RCC 7860 (cell line): ENCODE results near the gene CEMIP2.
A peak's percentile ranks its signal among the peaks of the same experiment; 100 is the strongest.

Experiments
- DNase-seq: peaks from one replicate; pipeline ENCODE4 v3.0.0-alpha.2; 2015; ENCODE audit warnings: low spot score
- FAIRE-seq: peaks from 2 replicates; lab custom pipeline; 2012; peaks lifted over from hg19 to GRCh38; lab: Jason Lieb, UNC

CEMIP2 gene

GRCh38 chr9:71778085-71778484 is 9.8 kb upstream of the CEMIP2 start:
- FAIRE-seq = no peak
- DNase-seq = no peak

DNA sequence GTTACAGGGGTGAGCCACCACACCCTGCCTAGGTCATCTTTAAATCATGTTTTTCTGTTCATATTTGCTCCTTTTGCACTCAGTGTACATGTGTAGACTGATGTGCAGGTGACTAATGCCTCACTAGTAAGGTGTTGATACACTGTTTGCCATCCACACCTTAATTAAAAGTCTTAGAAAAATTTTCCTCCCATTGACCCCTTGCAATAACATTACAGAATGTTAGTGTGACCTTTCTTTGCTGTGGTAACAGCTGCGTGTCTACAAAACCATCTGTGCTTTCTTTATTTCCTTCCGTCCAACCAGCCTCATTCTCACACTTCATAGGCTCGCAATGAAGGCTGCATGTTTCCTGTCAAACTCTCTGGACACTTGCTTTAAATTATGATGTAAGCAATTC is 6.6 kb upstream of the CEMIP2 start:
- no peak for FAIRE-seq
- DNase-seq = no peak

GRCh38 chr9:71772726-71773125 is 4.4 kb upstream of the CEMIP2 start:
- FAIRE-seq (no peak), DNase-seq (no peak)

GRCh38 chr9:71770170-71770569 is 1.9 kb upstream of the CEMIP2 start:
- FAIRE-seq (no peak), DNase-seq (no peak)

- DNase-seq (peak; percentile 39), FAIRE-seq (no peak)
These were observed 1.2 kb upstream of the CEMIP2 start for GRCh38 chr9:71769175-71770161.

- DNase-seq = no peak
- FAIRE-seq = no peak
These were observed 464 bp downstream of the CEMIP2 start for GRCh38 chr9:71767776-71768321.

GRCh38 chr9:71767163-71767775 is 1.0 kb downstream of the CEMIP2 start:
- FAIRE-seq = no peak
- DNase-seq = peak; percentile 6

- FAIRE-seq (peak; percentile 66), DNase-seq (peak; percentile 44)
These were observed 1.6 kb downstream of the CEMIP2 start for GRCh38 chr9:71766663-71767062.

DNA sequence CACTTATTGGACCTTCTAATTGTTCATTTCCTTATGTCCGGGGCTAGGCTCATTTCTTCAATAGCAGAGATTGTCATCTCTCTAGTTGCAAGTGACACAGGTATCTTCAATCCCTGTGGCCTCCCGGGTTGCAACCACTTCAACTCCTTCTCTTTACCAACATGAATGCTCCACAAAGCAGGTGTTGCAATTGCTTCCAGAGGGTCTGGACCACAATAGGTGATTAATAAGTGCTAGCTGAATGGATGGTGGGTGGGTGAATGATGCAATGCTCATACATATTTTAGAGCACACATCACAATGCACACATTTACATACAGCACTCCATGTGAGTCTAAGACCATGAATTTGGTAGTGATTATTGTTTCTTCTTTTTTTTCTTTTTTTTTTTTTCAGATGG is 2.6 kb downstream of the CEMIP2 start:
- FAIRE-seq (no peak), DNase-seq (no peak)

DNA sequence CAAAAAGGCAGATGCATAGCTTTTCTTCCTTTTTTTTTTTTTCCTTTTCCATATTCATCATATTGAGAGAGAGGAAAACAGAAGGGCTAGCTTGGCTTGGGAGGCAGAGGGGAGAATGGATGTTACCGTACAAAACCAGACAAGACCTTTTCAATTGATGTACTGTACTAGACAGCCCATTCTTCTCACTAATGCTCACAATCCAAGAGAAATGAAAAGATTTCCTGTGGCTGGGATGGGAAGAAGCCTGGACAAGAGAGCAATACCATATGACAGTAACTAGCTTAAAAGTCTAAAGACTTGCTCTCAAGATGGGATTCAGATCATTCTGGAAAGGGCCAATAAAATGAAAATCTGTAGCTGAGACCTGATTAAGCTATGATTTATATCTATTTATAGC is 3.4 kb downstream of the CEMIP2 start:
- DNase-seq = no peak
- no peak for FAIRE-seq

DNA sequence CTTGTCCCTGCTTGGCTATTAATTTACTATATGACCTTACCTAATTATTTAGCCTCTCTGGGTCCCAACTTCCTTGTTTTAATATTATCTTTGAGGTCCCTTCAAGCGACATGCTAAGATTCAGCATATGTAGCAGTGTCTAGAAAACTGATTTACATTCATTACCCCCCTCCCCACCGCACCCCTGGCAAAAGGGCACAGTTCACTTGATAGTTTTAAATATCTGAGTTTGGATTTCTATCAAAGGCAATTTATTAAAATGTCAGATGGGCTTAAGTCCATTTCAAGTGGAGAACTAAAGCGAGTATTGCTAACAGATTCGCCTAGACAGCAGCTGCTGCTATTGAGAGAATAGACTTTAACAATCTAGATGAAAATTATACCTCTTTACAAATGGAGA is 3.9 kb downstream of the CEMIP2 start:
- DNase-seq = no peak
- no peak for FAIRE-seq

GRCh38 chr9:71763832-71764231 is 4.5 kb downstream of the CEMIP2 start:
- DNase-seq (peak; percentile 14), FAIRE-seq (no peak)

DNA sequence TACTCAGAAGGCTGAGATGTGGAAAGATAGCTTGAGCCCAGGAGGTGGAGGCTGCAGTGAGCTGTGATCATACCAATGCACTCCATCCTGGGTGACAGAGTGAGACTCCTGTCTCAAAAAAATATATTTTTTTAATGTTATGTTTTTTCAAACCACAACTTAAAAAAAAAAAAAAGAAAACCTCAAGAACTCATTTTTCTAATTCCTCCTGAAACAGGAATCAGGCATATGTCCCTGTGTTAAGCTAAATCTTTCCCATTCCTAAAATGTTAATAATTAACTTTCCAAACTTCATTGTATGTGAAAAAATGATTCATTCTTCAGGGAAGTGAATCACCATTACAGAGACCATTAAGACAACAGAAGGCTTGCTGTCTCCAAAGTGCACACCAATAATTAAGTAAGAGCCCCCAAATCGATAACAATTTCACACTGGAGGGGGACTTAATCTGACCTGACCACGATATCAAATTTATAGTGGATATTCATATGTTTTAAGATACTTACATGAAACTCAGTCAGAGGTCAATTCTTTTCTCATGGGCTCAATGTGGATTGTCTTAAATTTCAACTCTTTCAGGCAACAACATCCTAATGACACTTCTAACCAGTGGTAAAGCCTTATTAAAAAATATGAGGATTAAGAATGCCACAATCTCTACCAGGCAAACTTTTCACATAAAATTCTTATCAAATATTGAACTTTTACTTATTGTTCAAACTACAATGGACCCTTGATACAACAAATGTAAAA is 5.2 kb downstream of the CEMIP2 start:
- peak; percentile 99 for FAIRE-seq
- peak; percentile 93 for DNase-seq

DNA sequence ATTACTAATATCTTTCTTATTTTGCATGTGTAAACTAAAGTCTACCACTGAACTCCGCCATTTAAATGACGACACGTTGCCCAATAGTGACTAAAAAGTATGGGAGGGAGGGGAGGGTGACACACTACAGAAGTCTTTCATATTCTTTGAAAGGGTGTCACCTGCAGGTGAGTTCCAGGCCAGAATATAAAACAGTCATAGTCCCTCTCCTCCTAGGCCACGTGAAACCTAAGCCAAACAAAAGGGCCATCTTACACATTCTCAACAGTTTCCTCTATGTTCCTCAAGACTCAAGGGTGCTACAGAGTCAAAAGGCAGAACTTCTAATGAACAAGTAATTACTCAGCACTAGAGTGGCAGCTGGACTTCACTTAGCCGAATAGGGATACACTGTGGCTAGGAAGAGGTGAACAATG is 6.4 kb downstream of the CEMIP2 start:
- no peak for DNase-seq
- FAIRE-seq = no peak

- no peak for FAIRE-seq
These were observed 7.4 kb downstream of the CEMIP2 start for GRCh38 chr9:71760901-71761300.

DNA sequence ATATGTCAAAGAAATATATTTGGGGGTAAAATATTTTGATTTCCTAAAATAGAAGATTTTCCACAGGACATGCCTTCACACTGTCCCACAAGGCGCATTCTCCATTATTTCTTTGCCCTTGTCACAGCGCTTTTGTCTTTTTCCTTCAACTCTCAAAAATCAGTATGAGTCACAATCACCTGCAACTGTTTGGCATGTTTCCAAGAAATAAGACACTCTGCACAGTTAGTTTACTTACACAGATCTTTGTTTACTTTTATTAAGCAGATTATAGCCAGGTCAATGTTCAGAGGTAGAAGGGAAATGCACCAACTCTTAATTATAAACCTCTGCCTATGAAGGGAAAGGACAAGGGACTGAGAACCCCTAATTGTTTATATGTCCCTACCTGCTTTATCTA is 9.5 kb downstream of the CEMIP2 start:
- DNase-seq (peak; percentile 10), FAIRE-seq (peak; percentile 44)

More at GRCh38 chr9:71760901-71761300, 7.4 kb downstream of the CEMIP2 start:
- DNase-seq = no peak

DNA sequence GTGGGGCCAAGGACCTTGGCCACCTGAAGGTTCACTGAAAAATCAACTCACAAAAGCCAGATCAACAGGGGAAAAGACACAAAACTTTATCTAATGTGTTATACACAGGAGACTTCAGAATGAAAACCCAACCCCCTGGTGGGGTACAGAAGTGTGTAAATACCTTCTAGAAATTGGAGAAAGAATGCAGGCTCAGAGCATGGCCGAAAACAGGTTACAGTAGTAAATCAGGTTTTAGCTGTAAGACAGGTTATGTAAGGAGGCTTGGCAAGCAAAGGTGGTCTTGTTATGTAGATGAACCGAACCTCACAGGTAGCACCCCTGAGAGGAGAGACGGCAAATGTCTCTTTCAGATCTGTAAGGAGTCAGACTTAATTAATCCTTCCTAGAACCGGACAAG is 10.0 kb downstream of the CEMIP2 start:
- FAIRE-seq (no peak), DNase-seq (no peak)

DNA sequence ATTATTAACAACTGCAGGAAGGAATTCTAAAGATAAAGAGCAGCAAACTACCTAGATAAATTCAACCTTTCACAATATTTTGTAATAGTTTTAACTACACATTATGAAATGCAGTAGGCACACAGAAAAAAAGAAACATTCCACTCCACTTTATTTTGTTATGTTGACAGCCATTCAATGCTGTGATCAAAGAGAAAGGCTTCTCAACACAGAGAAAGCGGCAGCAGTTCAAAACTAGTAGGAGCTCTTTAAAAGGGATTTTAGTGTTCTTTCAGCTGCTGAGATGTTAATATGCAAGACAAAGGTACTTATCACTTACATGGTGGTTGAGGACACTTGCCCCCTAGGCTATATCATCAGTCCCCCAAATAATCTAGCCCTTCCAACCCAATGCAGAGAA is 11.6 kb downstream of the CEMIP2 start:
- DNase-seq (no peak), FAIRE-seq (no peak)

DNA sequence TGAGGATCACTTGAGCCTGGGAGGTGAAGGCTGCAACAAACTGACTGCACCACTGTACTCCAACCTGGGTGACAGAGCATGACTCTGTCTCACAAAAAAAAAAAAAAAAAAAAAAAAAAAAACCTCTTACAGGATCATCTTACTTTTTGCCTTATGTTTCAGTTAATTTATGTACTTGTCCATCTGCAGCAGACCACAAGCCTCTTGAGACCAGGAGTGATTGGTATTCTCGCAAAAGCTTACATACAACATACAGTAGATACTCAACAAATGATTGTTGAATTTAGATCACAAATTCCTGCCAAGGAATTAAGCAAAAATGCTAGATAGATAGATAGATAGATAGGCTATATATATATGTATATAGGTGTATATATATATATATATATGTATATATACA is 12.4 kb downstream of the CEMIP2 start:
- DNase-seq = no peak
- no peak for FAIRE-seq

DNA sequence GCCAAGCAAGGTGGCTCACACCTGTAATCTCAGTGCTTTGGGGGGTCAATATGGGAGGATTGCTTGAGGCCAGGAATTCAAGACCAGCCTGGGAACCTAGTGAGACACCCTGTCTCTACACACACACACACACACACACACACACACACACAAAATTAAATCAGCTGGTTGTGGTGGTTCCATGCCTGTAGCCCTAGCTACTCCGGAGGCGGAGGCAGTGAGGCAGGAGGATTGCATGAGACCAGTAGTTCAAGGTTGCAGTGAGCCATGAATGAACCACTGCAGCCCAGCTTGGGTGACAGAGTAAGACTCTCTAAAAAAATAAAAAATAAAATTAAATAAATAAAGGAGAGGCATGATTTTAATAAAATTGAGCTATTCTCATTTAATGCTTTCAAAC is 13.1 kb downstream of the CEMIP2 start:
- DNase-seq (no peak), FAIRE-seq (no peak)

DNA sequence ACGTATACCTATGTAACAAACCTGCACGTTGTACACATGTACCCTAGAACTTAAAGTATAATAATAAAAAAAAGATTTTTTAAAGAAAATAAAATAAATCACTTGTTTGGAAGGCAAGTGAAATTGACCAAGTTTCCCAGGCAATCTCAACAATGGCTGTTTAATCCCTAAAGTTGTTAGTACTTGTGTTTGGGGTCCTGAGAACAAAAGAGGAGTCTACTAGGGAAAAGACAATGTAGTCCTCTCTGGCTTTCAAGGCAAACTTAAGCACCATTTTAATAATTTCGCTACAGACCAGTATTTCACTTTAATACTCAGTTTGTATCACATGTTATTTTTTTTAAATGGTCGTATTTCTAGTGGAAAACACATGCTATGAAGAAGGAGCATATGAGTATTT is 14.2 kb downstream of the CEMIP2 start:
- FAIRE-seq = no peak
- no peak for DNase-seq
